NCI-H526 treated with DMSO at 0.1 percent for 48 hours (cell line): ENCODE data around the gene CACTIN.

Source experiments
- DNase-seq: peaks from one replicate; lab custom pipeline; 2025; lab: John Stamatoyannopoulos, UW

Gene CACTIN

GRCh38 chr19:3609779-3610719 is 16.5 kb downstream of the CACTIN start:
- DNase-seq = no peak

GRCh38 chr19:3608750-3609322 is 17.8 kb downstream of the CACTIN start:
- no peak for DNase-seq

GRCh38 chr19:3608079-3608641 is 18.4 kb downstream of the CACTIN start:
- DNase-seq = no peak

GRCh38 chr19:3607303-3608078 is 19.1 kb downstream of the CACTIN start:
- DNase-seq = no peak

GRCh38 chr19:3606690-3607289 is 19.8 kb downstream of the CACTIN start, which contains the start of gene TBXA2R:
TBXA2R (minus strand) TSS chr19:3606875; CDS start chr19:3600634, 6,241 bp downstream.
- DNase-seq = no peak

GRCh38 chr19:3606174-3606689 is 20.4 kb downstream of the CACTIN start:
- DNase-seq = no peak

- no peak for DNase-seq
Measured at GRCh38 chr19:3605770-3606169, 20.8 kb downstream of the CACTIN start.

GRCh38 chr19:3605361-3605760 is 21.2 kb downstream of the CACTIN start:
- no peak for DNase-seq

- no peak for DNase-seq
Measured at GRCh38 chr19:3604987-3605343, 21.6 kb downstream of the CACTIN start.

- DNase-seq = no peak
Measured at GRCh38 chr19:3604227-3604986, 22.2 kb downstream of the CACTIN start.

- DNase-seq = no peak
Measured at GRCh38 chr19:3603121-3603811, 23.3 kb downstream of the CACTIN start.

GRCh38 chr19:3601021-3601420 is 25.6 kb downstream of the CACTIN start:
- DNase-seq = no peak

GRCh38 chr19:3599776-3600187 is 26.8 kb downstream of the CACTIN start:
- no peak for DNase-seq

- DNase-seq = no peak
Measured at GRCh38 chr19:3595521-3596061, 31.0 kb downstream of the CACTIN start.

- no peak for DNase-seq
Measured at GRCh38 chr19:3593156-3593555, 33.4 kb downstream of the CACTIN start.

- DNase-seq = no peak
Measured at GRCh38 chr19:3591876-3592613, 34.5 kb downstream of the CACTIN start.

GRCh38 chr19:3590991-3591659 is 35.5 kb downstream of the CACTIN start:
- DNase-seq = no peak

GRCh38 chr19:3589949-3590348 is 36.6 kb downstream of the CACTIN start:
- DNase-seq = no peak

GRCh38 chr19:3589439-3589838 is 37.2 kb downstream of the CACTIN start:
- no peak for DNase-seq
